ENCODE data around the gene ATF2. TPM values are rescaled to one million over a fixed set of nuclear protein-coding genes. Genes with fewer than 3 reads are reported as not detected.

ATF2 gene
- total and polyA plus RNA-seq, 2 of the 13 experiments (the other 11 are each of a cell fraction or from before 2014, with no cell fraction given), result 91.6 to 95.1 TPM

DNA sequence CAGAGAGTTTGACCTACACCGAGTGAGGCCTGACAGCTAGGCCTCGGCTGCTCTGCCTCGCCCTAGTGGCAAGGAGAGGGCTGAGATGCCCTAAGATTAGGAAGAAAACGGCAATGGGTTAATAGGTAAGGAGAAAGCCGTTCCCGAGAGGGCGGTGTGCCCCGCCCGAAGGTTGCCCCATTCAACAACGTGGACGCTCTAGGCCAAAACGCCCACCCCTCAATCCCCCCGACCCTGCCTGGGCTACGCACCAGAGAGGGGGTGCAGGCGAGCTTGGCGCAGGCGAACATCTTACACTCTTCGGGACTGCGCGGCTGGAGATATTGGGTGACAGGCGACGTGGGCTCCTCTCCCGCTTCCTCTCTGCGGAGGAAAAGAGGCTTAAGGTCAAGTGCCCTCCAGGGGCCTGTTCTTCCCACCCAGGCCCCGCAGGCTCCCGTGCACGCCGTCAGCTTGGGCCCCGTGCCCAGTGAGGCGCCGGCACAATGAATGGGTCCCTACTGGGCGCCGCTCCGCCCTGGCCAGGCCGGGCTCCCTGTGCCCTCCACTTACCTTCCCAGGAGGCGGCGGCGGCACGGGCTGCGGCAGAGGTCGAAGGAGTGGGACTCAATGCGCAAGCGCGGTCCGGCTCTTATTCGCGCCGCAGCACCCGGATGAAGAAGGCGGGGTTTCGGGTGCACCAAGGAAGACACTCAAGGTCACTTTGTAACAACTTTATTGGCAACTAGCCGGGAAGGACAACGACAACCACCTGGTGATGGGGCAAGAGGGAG, 13.3 kb upstream of the ATF2 start, which contains the start of gene ATP5MC3 (continued):
- TF ChIP-seq ZFY (CRISPR knock-in tag; IDR thresholded peaks at IDR 0.05) (peak; percentile 96), MYNN (CRISPR knock-in tag; IDR thresholded peaks at IDR 0.05; ENCODE audit: low read depth) (peak; percentile 92; the same call in 1 of the 2 replicates), ZNF160 (CRISPR knock-in tag; IDR thresholded peaks at IDR 0.05) (peak; percentile 87; the same call in 1 of the 2 replicates), ZNF124 (CRISPR knock-in tag; IDR thresholded peaks at IDR 0.05) (peak; percentile 90; the same call in 1 of the 2 replicates), ZNF563 (CRISPR knock-in tag; IDR thresholded peaks at IDR 0.05) (peak; percentile 46), ZNF713 (CRISPR knock-in tag; IDR thresholded peaks at IDR 0.05) (0 out of 2 replicates have a peak, but pooled peaks have one; percentile 55), BCL6 (CRISPR knock-in tag; IDR thresholded peaks at IDR 0.05) (peak; percentile 76), ZNF24 (IDR thresholded peaks at IDR 0.05) (no peak), SOX6 (IDR thresholded peaks at IDR 0.05) (no peak), SOX6 (CRISPR knock-in tag; IDR thresholded peaks at IDR 0.05) (peak; percentile 63), SRSF4 (IDR thresholded peaks at IDR 0.05; ENCODE audit: low read depth, low read length, poor library complexity, severe bottlenecking) (no peak), SALL2 (CRISPR knock-in tag; IDR thresholded peaks at IDR 0.05) (no peak; the same call in 1 of the 2 replicates), HIVEP1 (CRISPR knock-in tag; IDR thresholded peaks at IDR 0.05) (peak; percentile 87), NFE2 (CRISPR knock-in tag; IDR thresholded peaks at IDR 0.05) (no peak), ZNF878 (CRISPR knock-in tag; IDR thresholded peaks at IDR 0.05) (no peak; the same call in 1 of the 2 replicates), SP140L (CRISPR knock-in tag; IDR thresholded peaks at IDR 0.05; ENCODE audit: borderline replicate concordance) (peak; percentile 89; the same call in 1 of the 2 replicates), NR2F2 (IDR thresholded peaks at IDR 0.05; ENCODE audit: borderline replicate concordance, low read depth) (peak; percentile 68), ZSCAN22 (CRISPR knock-in tag; IDR thresholded peaks at IDR 0.05) (no peak), RFX1 (IDR thresholded peaks at IDR 0.05) (no peak), AGO2 (optimal IDR thresholded peaks at IDR 0.05; ENCODE audit: low read depth, low read length) (peak; percentile 93), ZNF441 (CRISPR knock-in tag; IDR thresholded peaks at IDR 0.05; ENCODE audit: borderline replicate concordance) (peak; percentile 49), ESRRA (CRISPR knock-in tag; IDR thresholded peaks at IDR 0.05; ENCODE audit: low read depth) (peak; percentile 99)
- TF ChIP-seq, protein P1, sequence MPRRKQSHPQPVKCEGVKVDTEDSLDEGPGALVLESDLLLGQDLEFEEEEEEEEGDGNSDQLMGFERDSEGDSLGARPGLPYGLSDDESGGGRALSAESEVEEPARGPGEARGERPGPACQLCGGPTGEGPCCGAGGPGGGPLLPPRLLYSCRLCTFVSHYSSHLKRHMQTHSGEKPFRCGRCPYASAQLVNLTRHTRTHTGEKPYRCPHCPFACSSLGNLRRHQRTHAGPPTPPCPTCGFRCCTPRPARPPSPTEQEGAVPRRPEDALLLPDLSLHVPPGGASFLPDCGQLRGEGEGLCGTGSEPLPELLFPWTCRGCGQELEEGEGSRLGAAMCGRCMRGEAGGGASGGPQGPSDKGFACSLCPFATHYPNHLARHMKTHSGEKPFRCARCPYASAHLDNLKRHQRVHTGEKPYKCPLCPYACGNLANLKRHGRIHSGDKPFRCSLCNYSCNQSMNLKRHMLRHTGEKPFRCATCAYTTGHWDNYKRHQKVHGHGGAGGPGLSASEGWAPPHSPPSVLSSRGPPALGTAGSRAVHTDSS (CRISPR knock-in tag; conservative IDR thresholded peaks at IDR 0.05), result no peak
- TF ChIP-seq, protein P2, sequence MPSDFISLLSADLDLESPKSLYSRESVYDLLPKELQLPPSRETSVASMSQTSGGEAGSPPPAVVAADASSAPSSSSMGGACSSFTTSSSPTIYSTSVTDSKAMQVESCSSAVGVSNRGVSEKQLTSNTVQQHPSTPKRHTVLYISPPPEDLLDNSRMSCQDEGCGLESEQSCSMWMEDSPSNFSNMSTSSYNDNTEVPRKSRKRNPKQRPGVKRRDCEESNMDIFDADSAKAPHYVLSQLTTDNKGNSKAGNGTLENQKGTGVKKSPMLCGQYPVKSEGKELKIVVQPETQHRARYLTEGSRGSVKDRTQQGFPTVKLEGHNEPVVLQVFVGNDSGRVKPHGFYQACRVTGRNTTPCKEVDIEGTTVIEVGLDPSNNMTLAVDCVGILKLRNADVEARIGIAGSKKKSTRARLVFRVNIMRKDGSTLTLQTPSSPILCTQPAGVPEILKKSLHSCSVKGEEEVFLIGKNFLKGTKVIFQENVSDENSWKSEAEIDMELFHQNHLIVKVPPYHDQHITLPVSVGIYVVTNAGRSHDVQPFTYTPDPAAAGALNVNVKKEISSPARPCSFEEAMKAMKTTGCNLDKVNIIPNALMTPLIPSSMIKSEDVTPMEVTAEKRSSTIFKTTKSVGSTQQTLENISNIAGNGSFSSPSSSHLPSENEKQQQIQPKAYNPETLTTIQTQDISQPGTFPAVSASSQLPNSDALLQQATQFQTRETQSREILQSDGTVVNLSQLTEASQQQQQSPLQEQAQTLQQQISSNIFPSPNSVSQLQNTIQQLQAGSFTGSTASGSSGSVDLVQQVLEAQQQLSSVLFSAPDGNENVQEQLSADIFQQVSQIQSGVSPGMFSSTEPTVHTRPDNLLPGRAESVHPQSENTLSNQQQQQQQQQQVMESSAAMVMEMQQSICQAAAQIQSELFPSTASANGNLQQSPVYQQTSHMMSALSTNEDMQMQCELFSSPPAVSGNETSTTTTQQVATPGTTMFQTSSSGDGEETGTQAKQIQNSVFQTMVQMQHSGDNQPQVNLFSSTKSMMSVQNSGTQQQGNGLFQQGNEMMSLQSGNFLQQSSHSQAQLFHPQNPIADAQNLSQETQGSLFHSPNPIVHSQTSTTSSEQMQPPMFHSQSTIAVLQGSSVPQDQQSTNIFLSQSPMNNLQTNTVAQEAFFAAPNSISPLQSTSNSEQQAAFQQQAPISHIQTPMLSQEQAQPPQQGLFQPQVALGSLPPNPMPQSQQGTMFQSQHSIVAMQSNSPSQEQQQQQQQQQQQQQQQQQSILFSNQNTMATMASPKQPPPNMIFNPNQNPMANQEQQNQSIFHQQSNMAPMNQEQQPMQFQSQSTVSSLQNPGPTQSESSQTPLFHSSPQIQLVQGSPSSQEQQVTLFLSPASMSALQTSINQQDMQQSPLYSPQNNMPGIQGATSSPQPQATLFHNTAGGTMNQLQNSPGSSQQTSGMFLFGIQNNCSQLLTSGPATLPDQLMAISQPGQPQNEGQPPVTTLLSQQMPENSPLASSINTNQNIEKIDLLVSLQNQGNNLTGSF (CRISPR knock-in tag; IDR thresholded peaks at IDR 0.05), result no peak; the same call in 1 of the 2 replicates

Data from HepG2 (cell line).